Fibroblast of lung (primary cell): ENCODE measurements around the gene PUS3. TPM values are rescaled to one million over a fixed set of nuclear protein-coding genes. Genes with fewer than 3 reads are reported as not detected.

Source experiments
- DNase-seq, 2 donors: peaks; one replicate each; pipeline versions ENCODE4 v3.0.0 to v3.0.0-alpha.2; 2010; ENCODE audit warnings: low read depth in 2 of 2
- H2AFZ ChIP-seq: 2 replicates; pipeline ENCODE4 v1.5.1; 2012; ENCODE audit warnings: low read length, control low read depth, inconsistent platforms
- H3K27ac ChIP-seq: 2 replicates; pipeline ENCODE4 v1.5.1; 2011; ENCODE audit warnings: low read length, control low read depth; ENCODE audit not compliant: insufficient read depth
- H3K27me3 ChIP-seq: 2 replicates; pipeline ENCODE4 v1.5.1; 2011; ENCODE audit warnings: mild to moderate bottlenecking, low read length; ENCODE audit not compliant: control insufficient read depth, insufficient read depth
- H3K36me3 ChIP-seq: 2 replicates; pipeline ENCODE4 v1.5.1; 2011; ENCODE audit warnings: low read length; ENCODE audit not compliant: control insufficient read depth, insufficient read depth
- H3K4me1 ChIP-seq: 2 replicates; pipeline ENCODE4 v1.5.1; 2011; ENCODE audit warnings: low read length; ENCODE audit not compliant: control insufficient read depth, insufficient read depth; ENCODE audit errors: extremely low read depth
- H3K4me2 ChIP-seq: 2 replicates; pipeline ENCODE4 v1.5.1; 2011; ENCODE audit warnings: low read length, control low read depth; ENCODE audit not compliant: insufficient read depth; ENCODE audit errors: extremely low read depth
- H3K4me3 ChIP-seq, 4 experiments: fragments of 200-600 bp in 1 of 4; sonication (generic) in 1 of 4; replicated peaks in 1 of 4; 2 replicates each; pipeline ENCODE4 v1.5.1; 2011 to 2016; ENCODE audit warnings: low read length in 4 of 4, low read depth in 3 of 4, mild to moderate bottlenecking in 3 of 4, control low read depth in 2 of 4, inconsistent platforms in 1 of 4, mixed read lengths in 1 of 4; ENCODE audit not compliant: insufficient read depth in 1 of 4; ENCODE audit errors: control extremely low read depth in 1 of 4
- H3K79me2 ChIP-seq: 2 replicates; pipeline ENCODE4 v1.5.1; 2012; ENCODE audit warnings: mild to moderate bottlenecking, low read length, inconsistent platforms; ENCODE audit not compliant: control insufficient read depth, insufficient read depth
- H3K9ac ChIP-seq: 2 replicates; pipeline ENCODE4 v1.5.1; 2011; ENCODE audit warnings: mild to moderate bottlenecking, low read length, control low read depth; ENCODE audit not compliant: insufficient read depth
- H3K9me3 ChIP-seq: 2 replicates; pipeline ENCODE4 v1.5.1; 2012; ENCODE audit warnings: low read depth, low read length; ENCODE audit not compliant: control insufficient read depth, insufficient read depth
- H4K20me1 ChIP-seq: 2 replicates; pipeline ENCODE4 v1.5.1; 2011; ENCODE audit warnings: low read length; ENCODE audit not compliant: control insufficient read depth, insufficient read depth; ENCODE audit errors: extremely low read depth
- CTCF ChIP-seq, 2 donors: IDR thresholded peaks in 1 of 2; conservative IDR thresholded peaks in 1 of 2; 1 replicate in 1 of 2; 2 replicates in 1 of 2; pipeline ENCODE4 v1.5.1; 2011 to 2012; ENCODE audit warnings: low read length in 2 of 2, control low read depth in 1 of 2, inconsistent platforms in 1 of 2, low read depth in 1 of 2, mild to moderate bottlenecking in 1 of 2
- EZH2 ChIP-seq: IDR thresholded peaks from 2 replicates; pipeline ENCODE4 v1.5.1; 2012; ENCODE audit warnings: low read length, control low read depth, mild to moderate bottlenecking; ENCODE audit errors: missing control alignments
- polyA plus RNA-seq, 2 donors: library from polyadenylated mRNA; depleted of rRNA in 1 of 2; stranded (reverse) in 1 of 2; unstranded in 1 of 2; fragments of >200 nt; gene quantifications; 2 replicates each; pipeline ENCODE4 v1.2.1, GENCODE V29; 2011 to 2012; ENCODE audit warnings: missing spikeins in 1 of 2
- total RNA-seq: library from RNA; depleted of rRNA; stranded (reverse); fragments of >200 nt; gene quantifications from 2 replicates; pipeline ENCODE4 v1.2.1, GENCODE V29; 2014

Gene PUS3
- total and polyA plus RNA-seq, 2 donors (not counting 1 experiment from before 2014, with no cell fraction given) = 14.0 to 16.0 TPM

- Histone ChIP-seq H3K9me3 (no peaks in the 10 kb centered on the region), H4K20me1 (no peaks in the 10 kb centered on the region), H3K27ac (no peak within 1 kb of the TSS), H2AFZ (no peak within 1 kb of the TSS), H3K36me3 (no peaks in the 10 kb centered on the region), H3K4me3 (no peak within 1 kb of the TSS), H3K4me2 (no peak within 1 kb of the TSS), H3K79me2 (no peaks in the 10 kb centered on the region), H3K9ac (no peak within 1 kb of the TSS), H3K27me3 (peaks cover 2% of the 10 kb centered on the region), H3K4me1 (no peaks in the 10 kb centered on the region)
- TF ChIP-seq EZH2 = no peak
- TF ChIP-seq CTCF (conservative IDR thresholded peaks at IDR 0.05 in 1 of 2, IDR thresholded peaks at IDR 0.05 in 1 of 2; ENCODE audit: low read depth in 1 of 2, low read length in 2 of 2) = no peak
- DNase-seq = no peak
Observed at GRCh38 chr11:125945797-125946520, 43.0 kb upstream of the PUS3 start, which contains the start of gene VSIG10L2. VSIG10L2 (plus strand) TSS chr11:125946044; CDS start chr11:125946056, 12 bp downstream.

- Histone ChIP-seq H3K79me2 (no peaks in the 10 kb centered on the region), H3K4me3 (no peak overlapping the region), H3K9ac (no peak overlapping the region), H3K27ac (no peak overlapping the region), H3K36me3 (no peaks in the 10 kb centered on the region), H3K4me2 (no peak overlapping the region), H3K27me3 (no peaks in the 10 kb centered on the region), H3K4me1 (no peaks in the 10 kb centered on the region), H2AFZ (no peak overlapping the region), H4K20me1 (no peaks in the 10 kb centered on the region), H3K9me3 (no peaks in the 10 kb centered on the region)
- DNase-seq = no peak
- TF ChIP-seq EZH2 = no peak
- no peak for TF ChIP-seq CTCF (conservative IDR thresholded peaks at IDR 0.05 in 1 of 2, IDR thresholded peaks at IDR 0.05 in 1 of 2; ENCODE audit: low read depth in 1 of 2, low read length in 2 of 2)
Observed at GRCh38 chr11:125945011-125945796, 42.2 kb upstream of the PUS3 start.

- H3K4me1 ChIP-seq = no peaks in the 10 kb centered on the region
- TF ChIP-seq EZH2 (no peak), CTCF (conservative IDR thresholded peaks at IDR 0.05 in 1 of 2, IDR thresholded peaks at IDR 0.05 in 1 of 2; ENCODE audit: low read depth in 1 of 2, low read length in 2 of 2) (no peak)
- no peaks in the 10 kb centered on the region for H4K20me1 ChIP-seq
- H3K79me2 ChIP-seq = no peaks in the 10 kb centered on the region
- no peak for DNase-seq
- no peaks in the 10 kb centered on the region for H3K27me3 ChIP-seq
- H3K9ac ChIP-seq = no peak overlapping the region
- no peaks in the 10 kb centered on the region for H3K36me3 ChIP-seq
- H2AFZ ChIP-seq = no peak overlapping the region
- no peaks in the 10 kb centered on the region for H3K9me3 ChIP-seq
- no peak overlapping the region for H3K4me3 ChIP-seq
- no peak overlapping the region for H3K4me2 ChIP-seq
- no peak overlapping the region for H3K27ac ChIP-seq
Observed at GRCh38 chr11:125944350-125945010, 41.5 kb upstream of the PUS3 start.
